Fibroblast of mammary gland (primary cell): ENCODE measurements around the gene CABLES2.

Experiments used
- DNase-seq: peaks from one replicate; pipeline ENCODE4 v3.0.0-alpha.2; 2010; ENCODE audit warnings: low read depth
- H3K4me3 ChIP-seq: 2 replicates; pipeline ENCODE4 v1.5.1; 2011; ENCODE audit warnings: low read depth, mild to moderate bottlenecking, low read length, moderate library complexity; ENCODE audit not compliant: control insufficient read depth
- TF ChIP-seq, protein P1 (sequence below): conservative IDR thresholded peaks from 2 replicates; pipeline ENCODE4 v1.5.1; 2011; ENCODE audit warnings: low read depth, low read length, inconsistent platforms; ENCODE audit not compliant: control insufficient read depth, insufficient read depth

The CABLES2 gene

DNA sequence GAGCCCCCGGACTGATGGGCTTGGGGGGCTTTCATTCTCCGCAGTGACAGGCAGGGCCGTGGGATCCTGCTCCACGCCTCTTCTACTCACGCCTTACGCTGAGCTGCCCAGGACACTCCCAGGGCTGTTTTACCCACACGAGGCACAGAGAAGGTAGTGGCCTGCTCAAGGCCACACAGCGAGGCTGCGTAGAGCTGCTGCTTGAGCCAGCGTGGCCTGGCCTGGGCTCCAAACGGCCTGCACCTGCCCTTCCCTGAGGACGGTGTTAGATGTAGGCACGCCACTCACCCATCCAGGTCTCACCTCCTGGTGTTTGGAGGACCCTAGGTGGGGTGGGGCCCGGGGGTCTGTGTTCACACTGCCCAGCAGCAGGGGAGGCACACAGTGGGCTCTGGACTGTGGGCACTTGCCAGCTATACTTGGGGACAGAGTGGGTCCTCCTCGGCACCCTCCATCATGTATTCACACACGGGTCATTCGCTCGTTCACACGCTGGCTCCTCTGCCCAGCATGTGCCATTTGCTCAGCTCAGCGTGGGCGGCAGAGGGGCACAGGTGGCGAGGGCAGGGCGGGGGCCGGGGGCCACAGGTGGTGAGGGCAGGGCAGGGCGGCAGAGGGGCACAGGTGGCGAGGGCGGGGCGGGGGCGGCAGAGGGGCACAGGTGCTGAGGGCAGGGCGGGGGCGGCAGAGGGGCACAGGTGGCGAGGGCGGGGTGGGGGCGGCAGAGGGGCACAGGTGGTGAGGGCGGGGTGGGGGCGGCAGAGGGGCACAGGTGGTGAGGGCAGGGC is 38.7 kb upstream of the CABLES2 start:
- DNase-seq, result no peak
- no peak overlapping the region for H3K4me3 ChIP-seq
- TF ChIP-seq, protein P1, sequence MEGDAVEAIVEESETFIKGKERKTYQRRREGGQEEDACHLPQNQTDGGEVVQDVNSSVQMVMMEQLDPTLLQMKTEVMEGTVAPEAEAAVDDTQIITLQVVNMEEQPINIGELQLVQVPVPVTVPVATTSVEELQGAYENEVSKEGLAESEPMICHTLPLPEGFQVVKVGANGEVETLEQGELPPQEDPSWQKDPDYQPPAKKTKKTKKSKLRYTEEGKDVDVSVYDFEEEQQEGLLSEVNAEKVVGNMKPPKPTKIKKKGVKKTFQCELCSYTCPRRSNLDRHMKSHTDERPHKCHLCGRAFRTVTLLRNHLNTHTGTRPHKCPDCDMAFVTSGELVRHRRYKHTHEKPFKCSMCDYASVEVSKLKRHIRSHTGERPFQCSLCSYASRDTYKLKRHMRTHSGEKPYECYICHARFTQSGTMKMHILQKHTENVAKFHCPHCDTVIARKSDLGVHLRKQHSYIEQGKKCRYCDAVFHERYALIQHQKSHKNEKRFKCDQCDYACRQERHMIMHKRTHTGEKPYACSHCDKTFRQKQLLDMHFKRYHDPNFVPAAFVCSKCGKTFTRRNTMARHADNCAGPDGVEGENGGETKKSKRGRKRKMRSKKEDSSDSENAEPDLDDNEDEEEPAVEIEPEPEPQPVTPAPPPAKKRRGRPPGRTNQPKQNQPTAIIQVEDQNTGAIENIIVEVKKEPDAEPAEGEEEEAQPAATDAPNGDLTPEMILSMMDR, result no peak

DNA sequence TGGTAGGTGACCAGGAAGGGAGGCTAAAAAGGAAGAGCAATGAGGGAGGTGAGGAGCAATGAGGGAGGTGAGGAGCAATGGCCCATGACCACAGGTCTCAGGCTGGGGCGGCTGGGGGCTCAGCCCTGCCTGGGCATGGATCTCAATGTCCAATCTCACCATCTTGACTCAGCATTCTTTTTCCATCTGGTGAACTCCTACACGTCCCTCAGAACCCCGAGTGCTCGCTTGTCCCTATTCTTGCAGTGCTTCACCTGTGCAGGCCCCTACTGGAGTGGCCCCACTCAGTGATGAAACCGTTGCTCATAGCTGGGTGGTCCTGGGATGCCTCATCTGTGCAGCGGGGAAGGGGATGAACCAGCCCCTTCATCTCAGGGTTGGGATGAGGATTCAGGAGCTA is 37.2 kb upstream of the CABLES2 start:
- TF ChIP-seq, protein P1, result no peak
- DNase-seq, result no peak
- H3K4me3 ChIP-seq, result no peak overlapping the region

DNA sequence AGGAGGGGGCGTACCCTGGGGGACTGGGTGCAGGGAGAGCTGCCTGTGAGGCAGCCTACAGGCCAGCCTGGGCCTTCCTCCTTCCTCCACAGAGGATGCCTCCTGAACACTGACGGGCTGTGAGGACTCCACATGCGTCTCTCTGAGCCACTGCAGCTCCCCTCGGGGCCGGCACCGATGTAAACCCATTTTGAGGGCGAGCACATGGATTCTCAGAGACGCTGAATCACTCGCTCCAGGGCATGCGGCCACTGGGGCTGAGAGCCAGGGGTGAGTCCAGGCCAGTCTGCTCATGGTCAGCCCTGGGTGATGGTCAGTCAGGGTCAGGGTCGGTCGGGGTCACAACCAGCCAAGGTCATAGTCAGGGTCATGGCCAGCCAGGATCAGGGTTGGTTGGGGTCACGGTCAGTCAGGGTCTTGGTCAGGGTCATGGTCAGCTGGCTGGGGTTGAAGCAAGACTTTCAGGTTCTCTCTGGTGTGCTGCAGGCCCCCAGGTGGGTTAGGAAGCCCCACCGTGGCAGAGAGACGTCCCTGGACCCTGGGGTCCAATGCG is 35.0 kb upstream of the CABLES2 start:
- TF ChIP-seq, protein P1, result no peak

DNA sequence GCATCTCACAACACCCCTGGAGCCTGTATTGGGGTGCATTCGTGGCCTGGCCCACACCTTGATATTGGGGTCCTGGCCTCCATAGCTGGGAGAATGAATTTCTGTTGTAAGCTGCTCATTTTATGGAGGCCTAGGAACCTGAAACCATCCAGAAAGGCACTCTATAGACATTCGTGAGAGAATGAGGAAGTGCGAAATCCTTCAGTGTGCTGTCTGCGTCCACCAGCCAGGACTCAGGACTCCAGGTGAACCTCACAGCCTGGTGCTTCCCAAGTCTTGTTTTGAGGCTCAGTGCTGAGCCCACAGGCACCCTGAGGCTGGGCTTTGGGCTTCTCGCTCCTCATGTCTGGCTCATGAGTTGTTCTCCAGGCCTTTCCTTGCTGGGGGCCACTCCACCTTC is 32.1 kb upstream of the CABLES2 start:
- H3K4me3 ChIP-seq, result no peak overlapping the region
- DNase-seq, result no peak
- TF ChIP-seq, protein P1, result no peak

More for the DNA sequence above, 35.0 kb upstream of the CABLES2 start:
- DNase-seq, result no peak
- H3K4me3 ChIP-seq, result no peak overlapping the region

DNA sequence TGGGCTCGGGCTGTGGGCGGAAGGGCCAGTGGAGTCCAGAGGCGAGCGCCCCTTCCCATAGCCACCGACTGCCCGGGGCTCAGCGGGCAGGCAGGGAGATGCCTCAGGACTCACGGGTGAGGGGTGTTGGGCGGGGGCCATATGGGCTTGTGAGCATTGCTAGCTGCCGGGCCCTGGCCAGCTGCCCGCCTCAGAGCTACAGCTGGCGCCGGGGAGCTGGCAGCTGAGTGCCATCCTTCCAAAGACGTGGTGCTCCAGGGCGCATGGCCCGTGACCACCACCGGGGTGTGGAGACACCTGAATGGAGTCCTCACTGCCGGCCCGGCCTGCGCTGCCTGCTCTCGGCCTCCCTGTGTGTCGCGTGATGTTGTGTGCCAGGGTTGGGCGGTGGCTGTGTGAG is 30.8 kb upstream of the CABLES2 start:
- no peak overlapping the region for H3K4me3 ChIP-seq
- no peak for DNase-seq

DNA sequence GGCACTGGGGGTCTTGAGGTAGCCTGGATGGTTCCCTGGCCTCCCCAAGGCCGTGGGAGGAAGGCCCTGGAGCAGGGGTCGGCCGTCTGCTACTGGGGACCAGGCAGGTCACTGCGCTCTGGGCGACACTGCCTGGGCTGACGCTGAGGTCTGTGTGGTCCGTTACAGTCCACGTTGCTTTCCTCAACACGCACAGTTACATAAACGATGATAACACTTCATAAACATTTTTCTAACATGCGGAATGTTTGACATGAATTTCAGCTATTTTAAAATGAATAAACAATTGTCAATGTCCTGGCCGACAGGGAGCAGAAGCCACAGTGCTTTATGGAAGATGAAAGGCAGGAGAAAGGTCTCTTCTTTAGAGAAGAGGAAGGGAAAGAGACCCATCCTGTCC is 30.4 kb upstream of the CABLES2 start:
- TF ChIP-seq, protein P1, result no peak
- no peak for DNase-seq
- no peak overlapping the region for H3K4me3 ChIP-seq

More for the DNA sequence above, 30.8 kb upstream of the CABLES2 start:
- TF ChIP-seq, protein P1, result no peak
